Right ventricle myocardium inferior (tissue), 1 donor: ENCODE measurements around the gene MDFIC. TPM values are rescaled to one million over a fixed set of nuclear protein-coding genes. Genes with fewer than 3 reads are reported as not detected.
"Not testable (repeated sequence)": the region's sequence is repeated elsewhere in the genome, so short reads cannot be mapped to it uniquely, and the experiment has no call there.

Source experiments
- ATAC-seq: fragments of 200-7000 bp; cut with Tn5 transposase; one replicate; pipeline ENCODE4 v1.9.1; 2020; ENCODE audit warnings: mild to moderate bottlenecking, moderate library complexity
- DNase-seq: peaks from one replicate; pipeline ENCODE4 v3.0.0; 2021; ENCODE audit errors: missing footprints
- intact Hi-C: fragments of 100-400 bp; cut with DNase I; formaldehyde crosslinking; loops from one replicate; pipeline ENCODE4 v1.11.0; 2022
- long read RNA-seq: library from polyadenylated mRNA; unstranded; transcript quantifications from one replicate; pipeline ENCODE4 v2.0.0, GENCODE V29; 2021
- total RNA-seq: library from RNA; stranded (reverse); fragmentation: NEBNext Ultra II Directional; extraction: Animal tissue kit (Norgen Biotek cat#: 25700); gene quantifications from one replicate; pipeline ENCODE4 v1.2.1, GENCODE V29; 2021
- donor health status: DM: no; HTN: yes; CAD: no; lungs with severe emphysema.

Gene MDFIC
- 18.3 TPM for total RNA-seq
- long read RNA-seq, full-length matches to known transcripts: 12 of 20 reads
- long read RNA-seq, partial matches to known transcripts: 3 of 20 reads
- long read RNA-seq, other reads (novel, unspliced or antisense): 5 of 20 reads

GRCh38 chr7:114922026-114922651 is at the start of gene MDFIC:
MDFIC (plus strand) TSS chr7:114922094; CDS start chr7:114923034, 940 bp downstream.
- DNase-seq (peak; percentile 79), ATAC-seq (peak; percentile 90)
- intact Hi-C loops: loop anchor here (1.0 to 10.0 kb wide), 4 partner anchors 63 to 295 kb away; no protein-coding TSS in a partner anchor

- DNase-seq: no peak
- intact Hi-C loops: no loop called here
- no peak for ATAC-seq
Observed at GRCh38 chr7:114874170-114874569, 47.7 kb upstream of the MDFIC start.

GRCh38 chr7:114875186-114875585 is 46.7 kb upstream of the MDFIC start:
- no peak for ATAC-seq
- no peak for DNase-seq
- intact Hi-C loops: no loop called here

GRCh38 chr7:114879554-114879953 is 42.3 kb upstream of the MDFIC start:
- ATAC-seq (no peak), DNase-seq (no peak)
- intact Hi-C loops: no loop called here

GRCh38 chr7:114885836-114886235 is 36.1 kb upstream of the MDFIC start:
- DNase-seq: no peak
- intact Hi-C loops: no loop called here
- no peak for ATAC-seq

GRCh38 chr7:114886241-114886640 is 35.7 kb upstream of the MDFIC start:
- ATAC-seq (no peak), DNase-seq (no peak)
- intact Hi-C loops: no loop called here

GRCh38 chr7:114889116-114889515 is 32.8 kb upstream of the MDFIC start:
- intact Hi-C loops, DNase-seq, ATAC-seq: not testable (repeated sequence)

GRCh38 chr7:114889646-114890285 is 32.1 kb upstream of the MDFIC start:
- ATAC-seq (no peak), DNase-seq (no peak)
- intact Hi-C loops: loop anchor here (2.0 kb wide), 1 partner anchor 39 kb away; no protein-coding TSS in a partner anchor

GRCh38 chr7:114890561-114890960 is 31.3 kb upstream of the MDFIC start:
- DNase-seq (no peak), ATAC-seq (no peak)
- intact Hi-C loops: loop anchor here (2.0 kb wide), 1 partner anchor 40 kb away; no protein-coding TSS in a partner anchor

- intact Hi-C loops: no loop called here
- no peak for DNase-seq
- no peak for ATAC-seq
Observed at GRCh38 chr7:114900127-114900526, 21.8 kb upstream of the MDFIC start.

GRCh38 chr7:114901771-114902170 is 20.1 kb upstream of the MDFIC start:
- no peak for ATAC-seq
- intact Hi-C loops: no loop called here
- no peak for DNase-seq

GRCh38 chr7:114903131-114903530 is 18.8 kb upstream of the MDFIC start:
- intact Hi-C loops: no loop called here
- DNase-seq (no peak), ATAC-seq (no peak)

GRCh38 chr7:114910787-114911186 is 11.1 kb upstream of the MDFIC start:
- DNase-seq (no peak), ATAC-seq (no peak)
- intact Hi-C loops: no loop called here

GRCh38 chr7:114911411-114911810 is 10.5 kb upstream of the MDFIC start:
- DNase-seq (no peak), ATAC-seq (no peak)
- intact Hi-C loops: no loop called here

GRCh38 chr7:114916261-114916892 is 5.5 kb upstream of the MDFIC start:
- intact Hi-C loops: no loop called here
- ATAC-seq: no peak
- DNase-seq: no peak

- ATAC-seq: no peak
- intact Hi-C loops: no loop called here
- no peak for DNase-seq
Observed at GRCh38 chr7:114917211-114917839, 4.6 kb upstream of the MDFIC start.

GRCh38 chr7:114919587-114919986 is 2.3 kb upstream of the MDFIC start:
- ATAC-seq (no peak), DNase-seq (no peak)
- intact Hi-C loops: no loop called here

GRCh38 chr7:114921631-114922025 is 266 bp upstream of the MDFIC start:
- DNase-seq: peak; percentile 64
- ATAC-seq: no peak
- intact Hi-C loops: loop anchor here (1.0 to 10.0 kb wide), 4 partner anchors 63 to 296 kb away; no protein-coding TSS in a partner anchor
